HL-60 (cell line): ENCODE data around the gene UNK.
"Not testable (repeated sequence)": the region's sequence is repeated elsewhere in the genome, so short reads cannot be mapped to it uniquely, and the experiment has no call there.

ENCODE experiments used
- DNase-seq, 2 experiments: peaks; one replicate each; pipeline ENCODE4 v3.0.0-alpha.2; 2010 to 2020; ENCODE audit warnings: low read depth in 1 of 2, low spot score in 1 of 2
- H3K27ac ChIP-seq: fragments of 250-450 bp; sonication (Bioruptor Pico); replicated peaks from 2 replicates; pipeline ENCODE4 v1.5.1; 2020; ENCODE audit warnings: mild to moderate bottlenecking, moderate library complexity
- H3K27me3 ChIP-seq: fragments of 250-450 bp; sonication (Bioruptor Pico); 2 replicates; pipeline ENCODE4 v1.5.1; 2021; ENCODE audit warnings: mild to moderate bottlenecking, moderate library complexity; ENCODE audit not compliant: insufficient read depth, poor library complexity, severe bottlenecking
- H3K4me3 ChIP-seq: replicated peaks from 2 replicates; pipeline ENCODE4 v1.5.1; 2011; ENCODE audit warnings: mild to moderate bottlenecking, control low read depth, low read length; ENCODE audit not compliant: insufficient read depth
- GABPA ChIP-seq: IDR thresholded peaks from 2 replicates; pipeline ENCODE4 v1.6.1; 2012; ENCODE audit warnings: low read depth
- POLR2AphosphoS5 ChIP-seq: IDR thresholded peaks from 2 replicates; pipeline ENCODE4 v1.6.1; 2012; ENCODE audit warnings: low read depth
- SPI1 ChIP-seq: IDR thresholded peaks from 2 replicates; pipeline ENCODE4 v1.6.1; 2012; ENCODE audit warnings: low read depth, mild to moderate bottlenecking, borderline replicate concordance
- TF ChIP-seq, protein P1 (sequence below): IDR thresholded peaks from one replicate; pipeline ENCODE4 v1.5.1; 2011; ENCODE audit warnings: low read length, control low read depth, inconsistent platforms; ENCODE audit not compliant: insufficient read depth
- TF ChIP-seq, protein P2 (sequence below): IDR thresholded peaks from 2 replicates; pipeline ENCODE4 v1.6.1; 2012; ENCODE audit warnings: low read depth; ENCODE audit not compliant: insufficient replicate concordance

The UNK gene

DNA sequence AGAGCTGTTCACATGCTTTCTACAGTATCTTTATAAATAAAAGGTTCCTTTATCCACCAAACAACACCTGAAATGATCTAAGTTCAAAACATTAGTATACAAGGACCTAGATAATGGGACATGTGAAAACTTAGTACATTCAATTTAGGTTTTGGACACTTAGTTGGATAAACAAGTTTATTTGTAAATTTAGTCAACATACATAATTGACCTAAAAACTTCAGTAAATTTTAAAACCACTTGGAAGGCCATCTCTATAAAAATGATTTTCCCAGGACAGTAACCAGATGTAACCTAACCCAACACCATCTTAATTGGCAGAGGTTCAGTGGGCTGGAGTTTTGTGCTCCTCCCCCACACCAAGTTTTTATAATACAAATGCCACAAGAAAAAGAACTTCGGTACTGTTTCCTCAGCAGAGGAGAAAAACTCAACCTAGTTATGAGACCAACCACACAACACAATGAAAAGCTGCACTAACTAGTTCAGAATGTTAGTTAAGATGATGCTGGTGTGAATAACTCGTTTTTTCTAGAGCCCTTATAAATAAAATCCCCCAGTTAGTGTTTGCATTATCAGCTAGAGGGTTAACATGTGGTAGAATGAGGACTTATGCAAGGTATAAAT is 7.2 kb upstream of the UNK start:
- Histone ChIP-seq H3K4me3 (peak overlapping the region; percentile 85), H3K27ac (peak overlapping the region; percentile 7), H3K27me3 (no peaks in the 10 kb centered on the region)
- DNase-seq = no peak
- TF ChIP-seq, protein P1, sequence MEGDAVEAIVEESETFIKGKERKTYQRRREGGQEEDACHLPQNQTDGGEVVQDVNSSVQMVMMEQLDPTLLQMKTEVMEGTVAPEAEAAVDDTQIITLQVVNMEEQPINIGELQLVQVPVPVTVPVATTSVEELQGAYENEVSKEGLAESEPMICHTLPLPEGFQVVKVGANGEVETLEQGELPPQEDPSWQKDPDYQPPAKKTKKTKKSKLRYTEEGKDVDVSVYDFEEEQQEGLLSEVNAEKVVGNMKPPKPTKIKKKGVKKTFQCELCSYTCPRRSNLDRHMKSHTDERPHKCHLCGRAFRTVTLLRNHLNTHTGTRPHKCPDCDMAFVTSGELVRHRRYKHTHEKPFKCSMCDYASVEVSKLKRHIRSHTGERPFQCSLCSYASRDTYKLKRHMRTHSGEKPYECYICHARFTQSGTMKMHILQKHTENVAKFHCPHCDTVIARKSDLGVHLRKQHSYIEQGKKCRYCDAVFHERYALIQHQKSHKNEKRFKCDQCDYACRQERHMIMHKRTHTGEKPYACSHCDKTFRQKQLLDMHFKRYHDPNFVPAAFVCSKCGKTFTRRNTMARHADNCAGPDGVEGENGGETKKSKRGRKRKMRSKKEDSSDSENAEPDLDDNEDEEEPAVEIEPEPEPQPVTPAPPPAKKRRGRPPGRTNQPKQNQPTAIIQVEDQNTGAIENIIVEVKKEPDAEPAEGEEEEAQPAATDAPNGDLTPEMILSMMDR = no peak
- no peak for TF ChIP-seq GABPA
- TF ChIP-seq, protein P2, sequence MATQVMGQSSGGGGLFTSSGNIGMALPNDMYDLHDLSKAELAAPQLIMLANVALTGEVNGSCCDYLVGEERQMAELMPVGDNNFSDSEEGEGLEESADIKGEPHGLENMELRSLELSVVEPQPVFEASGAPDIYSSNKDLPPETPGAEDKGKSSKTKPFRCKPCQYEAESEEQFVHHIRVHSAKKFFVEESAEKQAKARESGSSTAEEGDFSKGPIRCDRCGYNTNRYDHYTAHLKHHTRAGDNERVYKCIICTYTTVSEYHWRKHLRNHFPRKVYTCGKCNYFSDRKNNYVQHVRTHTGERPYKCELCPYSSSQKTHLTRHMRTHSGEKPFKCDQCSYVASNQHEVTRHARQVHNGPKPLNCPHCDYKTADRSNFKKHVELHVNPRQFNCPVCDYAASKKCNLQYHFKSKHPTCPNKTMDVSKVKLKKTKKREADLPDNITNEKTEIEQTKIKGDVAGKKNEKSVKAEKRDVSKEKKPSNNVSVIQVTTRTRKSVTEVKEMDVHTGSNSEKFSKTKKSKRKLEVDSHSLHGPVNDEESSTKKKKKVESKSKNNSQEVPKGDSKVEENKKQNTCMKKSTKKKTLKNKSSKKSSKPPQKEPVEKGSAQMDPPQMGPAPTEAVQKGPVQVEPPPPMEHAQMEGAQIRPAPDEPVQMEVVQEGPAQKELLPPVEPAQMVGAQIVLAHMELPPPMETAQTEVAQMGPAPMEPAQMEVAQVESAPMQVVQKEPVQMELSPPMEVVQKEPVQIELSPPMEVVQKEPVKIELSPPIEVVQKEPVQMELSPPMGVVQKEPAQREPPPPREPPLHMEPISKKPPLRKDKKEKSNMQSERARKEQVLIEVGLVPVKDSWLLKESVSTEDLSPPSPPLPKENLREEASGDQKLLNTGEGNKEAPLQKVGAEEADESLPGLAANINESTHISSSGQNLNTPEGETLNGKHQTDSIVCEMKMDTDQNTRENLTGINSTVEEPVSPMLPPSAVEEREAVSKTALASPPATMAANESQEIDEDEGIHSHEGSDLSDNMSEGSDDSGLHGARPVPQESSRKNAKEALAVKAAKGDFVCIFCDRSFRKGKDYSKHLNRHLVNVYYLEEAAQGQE = no peak
- TF ChIP-seq SPI1 = no peak
- TF ChIP-seq POLR2AphosphoS5 = no peak

DNA sequence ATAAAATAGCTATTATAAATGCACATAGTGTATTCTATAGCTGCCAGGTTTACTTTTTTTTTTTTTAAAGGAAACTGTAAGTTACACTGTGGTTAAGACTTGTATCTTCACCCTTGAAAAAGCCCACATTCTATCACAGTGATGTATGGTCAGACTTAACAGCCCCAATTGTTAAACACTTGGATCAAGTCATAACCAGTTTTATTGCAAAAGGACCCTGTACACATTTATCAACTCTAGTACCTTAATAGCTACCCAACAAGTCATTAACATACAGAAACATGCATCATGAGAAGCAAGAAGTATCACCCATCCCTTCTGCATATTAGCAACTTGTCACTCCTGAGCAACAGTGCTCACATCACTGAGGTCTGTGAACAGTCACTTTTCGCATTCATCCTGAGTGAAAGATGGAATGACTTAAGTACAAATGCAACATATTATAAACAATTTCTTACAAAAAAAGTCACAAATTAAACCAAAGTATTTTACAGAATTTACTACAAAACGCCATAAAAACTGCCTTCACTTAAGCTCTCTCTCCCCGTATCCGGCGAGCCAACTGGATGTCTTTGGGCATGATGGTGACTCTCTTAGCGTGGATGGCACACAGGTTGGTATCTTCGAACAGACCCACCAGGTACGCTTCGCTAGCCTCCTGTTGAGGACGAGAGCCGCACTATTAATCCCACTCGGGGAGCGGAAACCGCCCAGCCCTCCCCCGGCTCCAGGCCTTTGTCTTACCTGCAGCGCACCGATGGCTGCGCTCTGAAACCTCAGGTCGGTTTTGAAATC is 6.3 kb upstream of the UNK start:
- H3K27me3 ChIP-seq, DNase-seq: not testable (repeated sequence)
- peak overlapping the region; percentile 85 for H3K4me3 ChIP-seq
- H3K27ac ChIP-seq = peak overlapping the region; percentile 89

DNA sequence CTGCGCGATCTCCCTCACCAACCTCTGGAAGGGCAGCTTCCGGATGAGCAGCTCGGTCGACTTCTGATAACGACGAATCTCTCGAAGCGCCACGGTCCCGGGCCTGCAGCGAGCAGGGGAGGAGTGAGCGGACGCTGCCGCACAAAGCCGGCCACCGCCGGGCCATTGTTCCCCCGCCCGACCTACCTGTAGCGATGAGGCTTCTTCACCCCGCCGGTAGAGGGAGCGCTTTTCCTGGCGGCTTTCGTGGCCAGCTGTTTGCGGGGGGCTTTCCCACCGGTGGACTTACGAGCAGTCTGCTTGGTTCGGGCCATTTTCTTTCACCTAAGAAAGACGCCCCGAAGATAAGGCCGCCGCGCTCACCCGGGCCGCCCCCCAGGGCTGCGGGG is 5.8 kb upstream of the UNK start:
- DNase-seq = peak in 1 of 2 experiments; percentile 65

More for the DNA sequence above, 5.8 kb upstream of the UNK start:
- Histone ChIP-seq H3K27me3 (no peaks in the 10 kb centered on the region), H3K27ac (peak overlapping the region; percentile 89), H3K4me3 (peak overlapping the region; percentile 85)
- TF ChIP-seq GABPA = no peak
- no peak for TF ChIP-seq SPI1
- peak; percentile 72 for TF ChIP-seq POLR2AphosphoS5
- TF ChIP-seq, protein P1 = peak; percentile 34
- TF ChIP-seq, protein P2 = no peak
